Activated B cell treated with CpG ODN at 0.5 μM for 24 hours (primary cell): ENCODE results near the gene CTNNA1. TPM values are rescaled to one million over a fixed set of nuclear protein-coding genes. Genes with fewer than 3 reads are reported as not detected.
"Not testable (repeated sequence)": the region's sequence is repeated elsewhere in the genome, so short reads cannot be mapped to it uniquely, and the experiment has no call there.

ENCODE experiments used
- ATAC-seq: fragments of 200-7000 bp; cut with Tn5 transposase; one replicate; pipeline ENCODE4 v1.10.0; 2021; ENCODE audit warnings: low read depth, mild to moderate bottlenecking, moderate library complexity
- CTCF ChIA-PET: fragments of 350-600 bp; sonication (Branson Sonifier 250); formaldehyde crosslinking; loops from one replicate; lab custom pipeline; 2021; ENCODE audit warnings: antibody characterized with exemption; lab: Charles Lee
- POLR2A ChIA-PET: fragments of 350-600 bp; sonication (Branson Sonifier 250); formaldehyde crosslinking; loops from one replicate; lab custom pipeline; 2021; ENCODE audit warnings: antibody characterized with exemption; lab: Charles Lee
- DNase-seq: peaks from one replicate; pipeline ENCODE4 v3.0.0; 2022
- H3K27ac Mint-ChIP-seq: one replicate; pipeline ENCODE4 v1.8.0; 2020; ENCODE audit warnings: mixed read lengths
- H3K27me3 Mint-ChIP-seq: one replicate; pipeline ENCODE4 v1.8.0; 2021; ENCODE audit warnings: mixed read lengths
- H3K36me3 Mint-ChIP-seq: one replicate; pipeline ENCODE4 v1.8.0; 2021; ENCODE audit warnings: low read depth, mixed read lengths
- H3K4me1 Mint-ChIP-seq: one replicate; pipeline ENCODE4 v1.8.0; 2021; ENCODE audit warnings: mixed read lengths
- H3K4me3 Mint-ChIP-seq: one replicate; pipeline ENCODE4 v1.8.0; 2020; ENCODE audit warnings: mild to moderate bottlenecking, mixed read lengths
- H3K9me3 Mint-ChIP-seq: one replicate; pipeline ENCODE4 v1.8.0; 2020; ENCODE audit warnings: mixed read lengths
- intact Hi-C: fragments of 100-400 bp; cut with micrococcal nuclease; formaldehyde crosslinking; loops from one replicate; pipeline ENCODE4 v1.15.1; 2024
- total RNA-seq: library from RNA; stranded (reverse); gene quantifications from 2 replicates; pipeline ENCODE4 v1.2.3, GENCODE V29; 2022
- TF ChIP-seq, protein P1 (sequence below): fragments of 200-600 bp; IDR thresholded peaks from one replicate; pipeline ENCODE4 v1.8.0; 2022; ENCODE audit warnings: antibody characterized with exemption, mild to moderate bottlenecking

The CTNNA1 gene
- total RNA-seq, 1 donor from 2014 or later: 76.0 TPM

DNA sequence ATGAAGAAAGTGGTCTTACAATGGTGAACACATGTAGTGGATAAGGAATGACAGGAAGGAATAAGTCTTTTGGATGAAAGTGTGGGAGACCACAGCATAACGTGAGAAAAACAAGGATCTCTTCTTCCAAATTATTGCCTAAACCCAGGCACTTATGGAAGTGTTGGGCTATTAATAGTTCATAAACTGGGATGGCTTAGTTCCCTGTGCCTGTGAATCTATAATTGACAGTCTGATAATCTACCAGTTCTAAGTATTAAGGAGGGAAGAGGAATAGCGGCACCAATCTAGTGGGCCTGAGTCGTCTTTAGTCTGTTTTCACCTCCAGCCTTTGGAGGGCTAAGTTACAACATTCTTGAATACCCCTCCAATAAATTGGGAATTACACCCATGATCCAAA is 161.1 kb downstream of the CTNNA1 start:
- H3K9me3 Mint-ChIP-seq: no peaks in the 10 kb centered on the region

DNA sequence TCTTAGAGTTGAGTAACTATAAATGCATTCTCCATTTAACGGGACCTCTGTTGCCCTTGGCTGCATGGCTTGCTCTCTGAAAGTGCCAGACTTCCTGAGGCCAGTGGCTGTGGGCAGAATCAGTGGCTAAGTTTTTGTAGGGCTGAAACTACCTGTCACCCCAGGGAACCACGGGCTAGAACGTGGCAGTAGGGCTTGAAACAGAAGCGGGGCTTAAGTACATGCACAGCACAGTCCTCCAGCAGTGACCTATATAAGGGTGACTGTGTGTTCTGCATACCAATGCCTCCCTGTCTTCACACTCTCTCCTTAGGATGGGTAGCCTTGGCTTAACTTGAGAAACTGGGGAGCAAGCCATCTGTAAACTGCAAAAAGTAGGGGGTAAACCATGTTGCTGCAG is 165.5 kb downstream of the CTNNA1 start:
- POLR2A ChIA-PET: no interaction called here
- H3K9me3 Mint-ChIP-seq: no peaks in the 10 kb centered on the region
- ATAC-seq (no peak), DNase-seq (no peak)
- intact Hi-C loops: no loop called here
- H3K4me3 Mint-ChIP-seq: no peak overlapping the region
- H3K36me3 Mint-ChIP-seq: peaks cover 33% of the 10 kb centered on the region
- CTCF ChIA-PET: no interaction called here
- TF ChIP-seq, protein P1, sequence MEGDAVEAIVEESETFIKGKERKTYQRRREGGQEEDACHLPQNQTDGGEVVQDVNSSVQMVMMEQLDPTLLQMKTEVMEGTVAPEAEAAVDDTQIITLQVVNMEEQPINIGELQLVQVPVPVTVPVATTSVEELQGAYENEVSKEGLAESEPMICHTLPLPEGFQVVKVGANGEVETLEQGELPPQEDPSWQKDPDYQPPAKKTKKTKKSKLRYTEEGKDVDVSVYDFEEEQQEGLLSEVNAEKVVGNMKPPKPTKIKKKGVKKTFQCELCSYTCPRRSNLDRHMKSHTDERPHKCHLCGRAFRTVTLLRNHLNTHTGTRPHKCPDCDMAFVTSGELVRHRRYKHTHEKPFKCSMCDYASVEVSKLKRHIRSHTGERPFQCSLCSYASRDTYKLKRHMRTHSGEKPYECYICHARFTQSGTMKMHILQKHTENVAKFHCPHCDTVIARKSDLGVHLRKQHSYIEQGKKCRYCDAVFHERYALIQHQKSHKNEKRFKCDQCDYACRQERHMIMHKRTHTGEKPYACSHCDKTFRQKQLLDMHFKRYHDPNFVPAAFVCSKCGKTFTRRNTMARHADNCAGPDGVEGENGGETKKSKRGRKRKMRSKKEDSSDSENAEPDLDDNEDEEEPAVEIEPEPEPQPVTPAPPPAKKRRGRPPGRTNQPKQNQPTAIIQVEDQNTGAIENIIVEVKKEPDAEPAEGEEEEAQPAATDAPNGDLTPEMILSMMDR: no peak
- H3K27me3 Mint-ChIP-seq: no peaks in the 10 kb centered on the region
- H3K27ac Mint-ChIP-seq: no peak overlapping the region
- H3K4me1 Mint-ChIP-seq: no peaks in the 10 kb centered on the region

More for the DNA sequence above, 161.1 kb downstream of the CTNNA1 start:
- POLR2A ChIA-PET: no interaction called here
- Mint-ChIP-seq H3K27ac (no peak overlapping the region), H3K4me3 (no peak overlapping the region), H3K36me3 (peaks cover 17% of the 10 kb centered on the region), H3K4me1 (no peaks in the 10 kb centered on the region), H3K27me3 (no peaks in the 10 kb centered on the region)
- DNase-seq: no peak
- intact Hi-C loops: no loop called here
- CTCF ChIA-PET: no interaction called here
- TF ChIP-seq, protein P1: no peak
- ATAC-seq: no peak

DNA sequence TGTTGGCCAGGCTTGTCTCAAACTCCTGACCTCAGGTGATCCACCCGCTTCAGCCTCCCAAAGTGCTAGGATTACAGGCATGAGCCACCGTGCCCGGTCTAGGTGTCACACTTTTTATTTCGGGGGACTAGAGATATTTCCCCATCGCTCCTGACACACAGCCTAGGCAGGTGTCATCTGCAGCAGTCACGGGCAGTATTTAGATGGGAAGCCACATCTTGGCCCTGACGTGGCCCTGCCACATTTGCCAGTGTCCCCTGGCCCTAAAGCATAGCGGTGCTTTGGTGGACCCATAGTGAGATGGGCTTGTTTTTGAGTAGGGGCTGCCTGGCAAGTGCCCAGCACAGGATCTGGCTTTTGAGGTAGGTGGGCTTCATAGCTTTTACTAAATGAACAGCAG is 167.0 kb downstream of the CTNNA1 start:
- Mint-ChIP-seq H3K4me1 (no peaks in the 10 kb centered on the region), H3K27me3 (no peaks in the 10 kb centered on the region), H3K4me3 (no peak overlapping the region), H3K27ac (no peak overlapping the region), H3K36me3 (peaks cover 46% of the 10 kb centered on the region), H3K9me3 (no peaks in the 10 kb centered on the region)
- no peak for DNase-seq
- POLR2A ChIA-PET: no interaction called here
- no peak for ATAC-seq
- CTCF ChIA-PET: no interaction called here
- TF ChIP-seq, protein P1: no peak
- intact Hi-C loops: no loop called here

DNA sequence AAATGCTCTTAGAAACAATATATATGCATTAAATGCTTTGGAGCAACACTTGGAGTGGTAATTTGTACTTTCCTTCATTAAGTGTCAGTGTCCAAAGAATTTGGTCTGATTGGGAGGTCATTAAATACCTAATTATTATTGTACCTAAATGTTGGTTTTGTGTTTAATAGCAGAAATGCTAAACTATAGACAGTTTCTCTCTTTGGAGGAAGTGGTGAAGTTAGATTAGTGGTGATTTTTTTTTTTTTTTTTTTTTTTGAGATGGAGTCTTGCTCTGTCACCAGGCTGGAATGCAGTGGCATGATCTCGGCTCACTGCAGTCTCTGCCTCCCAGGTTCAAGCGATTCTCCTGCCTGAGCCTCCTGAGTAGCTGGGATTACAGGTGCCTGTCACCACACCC is 168.1 kb downstream of the CTNNA1 start:
- H3K27ac Mint-ChIP-seq, CTCF ChIA-PET, H3K9me3 Mint-ChIP-seq, intact Hi-C loops, H3K4me1 Mint-ChIP-seq, ATAC-seq, H3K4me3 Mint-ChIP-seq, DNase-seq, POLR2A ChIA-PET, H3K27me3 Mint-ChIP-seq: not testable (repeated sequence)
- H3K36me3 Mint-ChIP-seq: peaks cover 56% of the 10 kb centered on the region

DNA sequence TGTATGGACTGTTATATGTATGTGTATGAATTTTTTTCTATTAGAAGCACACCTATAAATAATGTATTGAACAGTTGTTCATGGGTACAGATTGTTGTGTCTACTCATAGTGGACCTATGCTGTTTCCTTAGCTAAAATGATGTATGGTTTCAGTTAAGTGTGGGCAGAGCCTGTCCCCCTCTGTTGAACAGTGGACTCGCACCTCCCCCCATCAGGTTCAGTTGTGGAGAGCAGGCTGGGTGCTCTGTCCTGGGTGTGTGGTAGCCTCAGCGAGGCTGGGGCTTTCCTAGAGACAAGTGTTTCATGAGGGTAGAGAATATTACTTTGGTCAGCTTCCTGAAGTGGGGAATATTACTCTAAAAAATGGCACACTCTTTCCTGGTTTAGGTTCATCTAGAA is 169.3 kb downstream of the CTNNA1 start:
- H3K4me1 Mint-ChIP-seq: no peaks in the 10 kb centered on the region
- ATAC-seq (no peak), DNase-seq (no peak)
- intact Hi-C loops: no loop called here
- CTCF ChIA-PET: no interaction called here
- H3K9me3 Mint-ChIP-seq: no peaks in the 10 kb centered on the region
- no peak overlapping the region for H3K27ac Mint-ChIP-seq
- POLR2A ChIA-PET: no interaction called here
- H3K4me3 Mint-ChIP-seq: no peak overlapping the region
- H3K36me3 Mint-ChIP-seq: peaks cover 66% of the 10 kb centered on the region
- TF ChIP-seq, protein P1: no peak
- no peaks in the 10 kb centered on the region for H3K27me3 Mint-ChIP-seq

DNA sequence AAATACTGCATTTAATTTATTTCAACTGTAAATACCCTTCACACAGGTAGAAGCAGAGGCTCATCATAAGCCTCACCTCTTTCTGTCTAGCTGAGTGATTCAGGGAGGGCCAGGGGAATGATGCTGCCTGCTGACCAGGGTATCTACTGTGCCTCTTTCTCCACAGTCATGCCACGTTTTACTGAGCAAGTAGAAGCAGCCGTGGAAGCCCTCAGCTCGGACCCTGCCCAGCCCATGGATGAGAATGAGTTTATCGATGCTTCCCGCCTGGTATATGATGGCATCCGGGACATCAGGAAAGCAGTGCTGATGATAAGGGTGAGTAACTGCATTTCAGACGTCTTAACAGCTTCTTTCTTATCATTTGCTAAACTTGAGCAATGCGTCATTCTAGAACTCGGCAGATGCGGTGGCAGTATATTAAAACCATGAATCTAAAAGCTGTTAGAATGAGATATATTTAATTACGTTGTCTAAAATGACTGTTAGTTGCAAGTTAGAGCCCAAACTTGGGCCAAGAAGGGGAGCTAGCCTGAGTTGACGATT is 171.9 kb downstream of the CTNNA1 start:
- H3K9me3 Mint-ChIP-seq: no peaks in the 10 kb centered on the region
- no peak for ATAC-seq
- CTCF ChIA-PET: no interaction called here
- no peak overlapping the region for H3K4me3 Mint-ChIP-seq
- no peak overlapping the region for H3K27ac Mint-ChIP-seq
- no peaks in the 10 kb centered on the region for H3K4me1 Mint-ChIP-seq
- H3K27me3 Mint-ChIP-seq: no peaks in the 10 kb centered on the region
- POLR2A ChIA-PET: no interaction called here
- intact Hi-C loops: no loop called here
- peaks cover 71% of the 10 kb centered on the region for H3K36me3 Mint-ChIP-seq
- TF ChIP-seq, protein P1: no peak
- no peak for DNase-seq
